Measurements from ENCODE around the gene SLC1A2. TPM values are rescaled to one million over a fixed set of nuclear protein-coding genes. Genes with fewer than 3 reads are reported as not detected.

SLC1A2 gene
- total RNA-seq, 1 experiment from 2014 or later: not detected

GRCh38 chr11:35390737-35391682 lies 28.3 kb downstream of the SLC1A2 start:
- POLR2A ChIA-PET: interaction anchor here (0.5 to 2.7 kb wide), 17 partner anchors 27 to 504 kb away, joined by 3 to 13 read pairs (median 3); partner anchors contain the start of genes APIP and PDHX
- Mint-ChIP-seq H3K27me3 (ENCODE audit: insufficient read depth, unreplicated experiment) (no peaks in the 10 kb centered on the region), H3K36me3 (ENCODE audit: insufficient read depth, unreplicated experiment) (no peaks in the 10 kb centered on the region), H3K4me3 (ENCODE audit: unreplicated experiment) (no peak overlapping the region), H3K4me1 (ENCODE audit: insufficient read depth, unreplicated experiment) (peaks cover 15% of the 10 kb centered on the region), H3K27ac (ENCODE audit: low read depth, unreplicated experiment) (no peak overlapping the region), H3K9me3 (ENCODE audit: unreplicated experiment) (no peaks in the 10 kb centered on the region)
- CTCF ChIA-PET: interaction anchor here (0.5 to 8.3 kb wide), 47 partner anchors 13 to 882 kb away, joined by 3 to 98 read pairs (median 4); partner anchors contain the start of gene PDHX
- TF ChIP-seq, protein P1, sequence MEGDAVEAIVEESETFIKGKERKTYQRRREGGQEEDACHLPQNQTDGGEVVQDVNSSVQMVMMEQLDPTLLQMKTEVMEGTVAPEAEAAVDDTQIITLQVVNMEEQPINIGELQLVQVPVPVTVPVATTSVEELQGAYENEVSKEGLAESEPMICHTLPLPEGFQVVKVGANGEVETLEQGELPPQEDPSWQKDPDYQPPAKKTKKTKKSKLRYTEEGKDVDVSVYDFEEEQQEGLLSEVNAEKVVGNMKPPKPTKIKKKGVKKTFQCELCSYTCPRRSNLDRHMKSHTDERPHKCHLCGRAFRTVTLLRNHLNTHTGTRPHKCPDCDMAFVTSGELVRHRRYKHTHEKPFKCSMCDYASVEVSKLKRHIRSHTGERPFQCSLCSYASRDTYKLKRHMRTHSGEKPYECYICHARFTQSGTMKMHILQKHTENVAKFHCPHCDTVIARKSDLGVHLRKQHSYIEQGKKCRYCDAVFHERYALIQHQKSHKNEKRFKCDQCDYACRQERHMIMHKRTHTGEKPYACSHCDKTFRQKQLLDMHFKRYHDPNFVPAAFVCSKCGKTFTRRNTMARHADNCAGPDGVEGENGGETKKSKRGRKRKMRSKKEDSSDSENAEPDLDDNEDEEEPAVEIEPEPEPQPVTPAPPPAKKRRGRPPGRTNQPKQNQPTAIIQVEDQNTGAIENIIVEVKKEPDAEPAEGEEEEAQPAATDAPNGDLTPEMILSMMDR (IDR thresholded peaks at IDR 0.05; ENCODE audit: unreplicated experiment): no peak
- BruUV-seq (replicated peaks): no TSS peak
- intact Hi-C loops (cut with micrococcal nuclease): loop anchor here (1.0 to 5.0 kb wide), 3 partner anchors 393 to 1024 kb away; no protein-coding TSS in a partner anchor
- DNase-seq (ENCODE audit: unreplicated experiment): peak; percentile 85

DNA sequence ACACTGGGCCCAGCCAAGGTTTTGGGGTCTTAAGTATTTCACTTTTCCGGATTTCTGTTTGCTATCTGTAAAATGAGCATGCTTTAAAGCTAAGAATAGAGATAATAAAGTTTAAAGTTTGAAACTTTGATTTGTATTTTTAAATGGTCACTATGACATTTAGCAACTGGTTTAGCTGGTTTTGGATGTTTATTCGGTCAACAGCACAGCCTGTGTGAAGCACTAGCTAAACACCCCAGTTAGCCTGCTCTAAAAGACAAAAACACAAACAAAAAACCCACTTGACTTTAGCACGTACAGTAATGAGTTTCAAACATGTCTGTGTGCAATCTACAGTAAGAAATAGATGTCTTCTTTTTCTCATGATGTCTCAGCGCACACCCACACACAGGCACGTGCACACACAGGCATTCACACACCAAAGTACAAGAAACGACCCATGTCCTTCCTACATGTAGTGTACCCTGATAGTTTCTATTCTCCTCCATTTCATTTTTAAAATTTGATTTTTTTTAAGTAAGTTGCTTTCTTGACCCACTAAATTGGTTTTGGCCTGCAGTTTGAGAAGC lies 29.4 kb downstream of the SLC1A2 start:
- intact Hi-C loops (cut with micrococcal nuclease): loop anchor here (5.0 kb wide), 2 partner anchors 803 to 1023 kb away; no protein-coding TSS in a partner anchor
- ChIA-PET CTCF (interaction anchor here (0.5 to 8.3 kb wide), 10 partner anchors 26 to 465 kb away, joined by 3 to 98 read pairs (median 4); no protein-coding TSS in a partner anchor), POLR2A (interaction anchor here (0.6 to 2.7 kb wide), 8 partner anchors 15 to 804 kb away, joined by 3 to 13 read pairs (median 4); partner anchors contain the start of genes APIP and PDHX)
- peaks cover 15% of the 10 kb centered on the region for H3K4me1 Mint-ChIP-seq (ENCODE audit: insufficient read depth, unreplicated experiment)
- BruUV-seq (replicated peaks): no TSS peak
- no peak for DNase-seq (ENCODE audit: unreplicated experiment)
- TF ChIP-seq, protein P1 (IDR thresholded peaks at IDR 0.05; ENCODE audit: unreplicated experiment): no peak
- H3K4me3 Mint-ChIP-seq (ENCODE audit: unreplicated experiment): no peak overlapping the region
- H3K27ac Mint-ChIP-seq (ENCODE audit: low read depth, unreplicated experiment): no peak overlapping the region
- H3K36me3 Mint-ChIP-seq (ENCODE audit: insufficient read depth, unreplicated experiment): no peaks in the 10 kb centered on the region
- no peaks in the 10 kb centered on the region for H3K27me3 Mint-ChIP-seq (ENCODE audit: insufficient read depth, unreplicated experiment)
- no peaks in the 10 kb centered on the region for H3K9me3 Mint-ChIP-seq (ENCODE audit: unreplicated experiment)

DNA sequence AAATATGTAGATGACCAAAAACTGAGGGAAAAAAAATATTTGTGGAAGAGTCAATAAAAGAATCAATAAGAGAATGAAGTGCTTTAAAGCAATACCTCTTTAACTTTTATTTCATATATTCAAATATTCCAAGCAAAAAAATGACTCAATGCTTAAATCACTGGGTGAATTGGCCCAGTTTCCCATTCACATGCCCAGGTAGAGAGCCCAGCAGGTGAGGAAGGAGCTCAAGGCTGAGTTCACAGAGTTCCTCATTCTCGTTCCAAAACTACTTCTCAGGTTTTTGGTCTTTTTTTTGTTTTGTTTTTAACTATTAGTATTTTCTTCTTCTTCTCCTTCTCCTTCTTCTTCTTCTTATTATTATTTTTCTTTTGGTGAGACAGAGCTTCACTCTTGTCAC lies 30.2 kb downstream of the SLC1A2 start:
- no peak for DNase-seq (ENCODE audit: unreplicated experiment)
- Mint-ChIP-seq H3K27ac (ENCODE audit: low read depth, unreplicated experiment) (no peak overlapping the region), H3K9me3 (ENCODE audit: unreplicated experiment) (no peaks in the 10 kb centered on the region), H3K27me3 (ENCODE audit: insufficient read depth, unreplicated experiment) (no peaks in the 10 kb centered on the region), H3K4me3 (ENCODE audit: unreplicated experiment) (no peak overlapping the region), H3K36me3 (ENCODE audit: insufficient read depth, unreplicated experiment) (no peaks in the 10 kb centered on the region), H3K4me1 (ENCODE audit: insufficient read depth, unreplicated experiment) (peaks cover 15% of the 10 kb centered on the region)
- ChIA-PET POLR2A (interaction anchor here (1.3 to 2.2 kb wide), 2 partner anchors 14 to 128 kb away, joined by 4 to 10 read pairs; no protein-coding TSS in a partner anchor), CTCF (interaction anchor here (0.5 to 8.3 kb wide), 13 partner anchors 25 to 498 kb away, joined by 3 to 98 read pairs (median 3); no protein-coding TSS in a partner anchor)
- TF ChIP-seq, protein P1 (IDR thresholded peaks at IDR 0.05; ENCODE audit: unreplicated experiment): no peak
- no TSS peak for BruUV-seq (replicated peaks)
- intact Hi-C loops (cut with micrococcal nuclease): no loop called here
